ENCODE measurements around the gene TCP11L2.
"Not testable (repeated sequence)": the region's sequence is repeated elsewhere in the genome, so short reads cannot be mapped to it uniquely, and the experiment has no call there.

The TCP11L2 gene

DNA sequence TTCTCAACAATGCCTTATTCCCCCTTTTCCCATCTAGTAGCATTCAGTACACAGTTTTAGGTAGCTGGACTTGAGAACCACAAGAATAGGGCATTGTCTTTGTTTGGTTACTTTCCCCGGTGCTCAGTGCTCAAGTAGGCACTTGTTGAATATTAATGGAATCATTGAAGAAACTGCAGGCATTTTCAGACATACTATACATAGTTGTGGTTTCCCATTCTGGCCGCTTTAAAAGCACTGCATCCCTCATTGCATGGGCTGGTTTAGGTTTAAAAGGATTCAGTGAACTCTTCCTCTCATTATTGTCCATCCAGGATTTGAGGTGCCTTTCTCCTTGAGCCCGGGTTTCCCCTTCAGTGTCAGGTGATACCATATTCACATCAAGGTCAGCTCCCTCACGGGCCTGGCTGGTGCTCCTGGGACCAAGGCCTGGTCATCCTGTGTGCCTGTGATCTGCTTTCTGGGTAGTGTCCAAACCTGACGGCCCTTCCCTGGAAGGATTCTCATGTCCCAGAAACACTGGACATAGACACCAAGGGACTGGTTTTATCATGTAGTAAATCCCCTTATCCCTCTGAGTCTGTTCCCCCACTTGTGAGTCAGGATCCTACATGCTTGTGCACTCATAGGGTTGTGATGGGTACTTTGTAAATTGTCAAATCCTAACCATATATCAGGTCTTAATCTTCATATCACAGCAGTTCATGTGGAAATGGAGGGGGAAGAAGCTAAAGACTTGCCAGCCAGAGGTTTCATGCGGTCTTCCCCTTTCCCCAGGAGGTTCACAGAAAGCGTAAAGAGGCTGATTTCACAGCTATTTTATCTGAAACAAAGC is 7.4 kb downstream of the TCP11L2 start:
- Histone ChIP-seq H3K27ac (ENCODE audit: insufficient read depth in 1 of 2, low read depth in 1 of 2, low read length in 2 of 2, poor library complexity in 1 of 2, severe bottlenecking in 2 of 2) (no peak overlapping the region), H3K36me3 (ENCODE audit: control insufficient read depth in 4 of 4, insufficient read depth in 4 of 4, low read length in 3 of 4) (peaks cover 0 to 41% (median 2%) of the 10 kb centered on the region in 4 experiments), H3K9me3 (ENCODE audit: control extremely low read depth in 1 of 5, control insufficient read depth in 4 of 5, insufficient read depth in 2 of 5, low read depth in 1 of 5, low read length in 4 of 5) (no peaks in the 10 kb centered on the region), H3K4me1 (ENCODE audit: control extremely low read depth in 1 of 4, control insufficient read depth in 4 of 4, insufficient read depth in 4 of 4, low read length in 3 of 4) (peaks cover 21 to 44% (median 33%) of the 10 kb centered on the region in 4 experiments), H3K27me3 (replicated peaks in 2 of 5; ENCODE audit: control insufficient read depth in 4 of 5, insufficient read depth in 5 of 5, low read length in 4 of 5) (no peaks in the 10 kb centered on the region), H3K4me3 (ENCODE audit: control insufficient read depth in 1 of 7, extremely low read depth in 1 of 7, insufficient read depth in 4 of 7, low read depth in 2 of 7, low read length in 6 of 7) (no peak overlapping the region)
- peak in 2 of 3 donors; percentile 45 to 69 for DNase-seq
- ChIA-PET CTCF (interaction anchor here (0.7 to 1.9 kb wide), 5 partner anchors 8 to 84 kb away, joined by 3 to 10 read pairs (median 3); no protein-coding TSS in a partner anchor), POLR2A (interaction anchor here (1.4 kb wide), 1 partner anchor 83 kb away, joined by 6 read pairs; no protein-coding TSS in a partner anchor)
- WGBS (ENCODE audit: insufficient coverage): 74% methylated on average over 5 of the region's 7 CpGs

DNA sequence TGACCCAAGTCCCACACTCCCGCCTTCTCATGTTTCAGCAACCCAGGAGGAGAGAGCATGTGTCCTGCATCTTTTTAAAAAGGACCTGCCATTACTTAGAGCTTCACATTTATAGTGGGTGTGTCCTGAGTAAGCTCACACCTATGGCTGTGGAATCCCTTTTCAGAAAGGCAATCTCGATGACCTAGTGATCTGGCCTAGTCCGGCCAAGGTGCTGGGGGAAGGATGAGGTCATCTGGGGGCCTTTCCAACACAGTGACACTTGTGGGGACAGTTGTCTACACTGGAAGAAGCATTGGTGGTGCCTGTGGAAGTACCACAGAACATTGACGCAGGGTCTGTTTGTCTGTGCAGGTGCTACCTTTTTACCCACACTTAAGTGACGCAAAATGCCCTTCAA is 8.2 kb downstream of the TCP11L2 start:
- Histone ChIP-seq H3K27me3 (replicated peaks in 2 of 5; ENCODE audit: control insufficient read depth in 4 of 5, insufficient read depth in 5 of 5, low read length in 4 of 5) (no peaks in the 10 kb centered on the region), H3K36me3 (ENCODE audit: control insufficient read depth in 4 of 4, insufficient read depth in 4 of 4, low read length in 3 of 4) (peaks cover 0 to 42% (median 3%) of the 10 kb centered on the region in 4 experiments), H3K27ac (ENCODE audit: insufficient read depth in 1 of 2, low read depth in 1 of 2, low read length in 2 of 2, poor library complexity in 1 of 2, severe bottlenecking in 2 of 2) (no peak overlapping the region), H3K4me3 (ENCODE audit: control insufficient read depth in 1 of 7, extremely low read depth in 1 of 7, insufficient read depth in 4 of 7, low read depth in 2 of 7, low read length in 6 of 7) (peak overlapping the region in 2 of 7 experiments; percentile 11 to 29), H3K4me1 (ENCODE audit: control extremely low read depth in 1 of 4, control insufficient read depth in 4 of 4, insufficient read depth in 4 of 4, low read length in 3 of 4) (peaks cover 21 to 38% (median 30%) of the 10 kb centered on the region in 4 experiments), H3K9me3 (ENCODE audit: control extremely low read depth in 1 of 5, control insufficient read depth in 4 of 5, insufficient read depth in 2 of 5, low read depth in 1 of 5, low read length in 4 of 5) (no peaks in the 10 kb centered on the region)
- no peak for DNase-seq
- 94% methylated on average over 4 of the region's 5 CpGs for WGBS (ENCODE audit: insufficient coverage)
- ChIA-PET POLR2A (interaction anchor here (1.4 kb wide), 1 partner anchor 84 kb away, joined by 6 read pairs; no protein-coding TSS in a partner anchor), CTCF (interaction anchor here (0.7 to 1.9 kb wide), 3 partner anchors 28 to 85 kb away, joined by 3 to 10 read pairs (median 3); no protein-coding TSS in a partner anchor)

DNA sequence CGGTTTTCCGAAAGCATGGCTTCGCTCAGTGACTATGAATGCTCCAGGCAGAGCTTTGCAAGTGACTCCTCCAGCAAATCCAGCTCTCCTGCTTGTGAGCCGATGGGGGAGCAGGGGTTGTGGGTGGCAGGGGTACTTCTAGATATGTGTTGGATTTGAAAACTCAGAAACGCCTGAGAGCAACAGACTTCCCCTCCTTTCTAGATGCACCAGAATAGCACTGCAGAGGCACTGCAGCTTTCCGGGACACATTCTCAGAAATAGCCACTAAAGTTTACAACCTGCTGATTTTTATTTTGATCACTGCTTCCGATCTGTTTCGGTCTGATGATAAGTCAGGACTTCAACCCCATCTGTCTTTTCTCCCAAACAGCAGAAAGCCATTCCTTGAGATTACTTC is 8.6 kb downstream of the TCP11L2 start:
- H3K27me3 ChIP-seq (replicated peaks in 2 of 5; ENCODE audit: control insufficient read depth in 4 of 5, insufficient read depth in 5 of 5, low read length in 4 of 5): no peaks in the 10 kb centered on the region
- 37% methylated on average over 8 of the region's 8 CpGs for WGBS (ENCODE audit: insufficient coverage)
- POLR2A ChIA-PET: interaction anchor here (1.4 kb wide), 1 partner anchor 84 kb away, joined by 6 read pairs; no protein-coding TSS in a partner anchor

DNA sequence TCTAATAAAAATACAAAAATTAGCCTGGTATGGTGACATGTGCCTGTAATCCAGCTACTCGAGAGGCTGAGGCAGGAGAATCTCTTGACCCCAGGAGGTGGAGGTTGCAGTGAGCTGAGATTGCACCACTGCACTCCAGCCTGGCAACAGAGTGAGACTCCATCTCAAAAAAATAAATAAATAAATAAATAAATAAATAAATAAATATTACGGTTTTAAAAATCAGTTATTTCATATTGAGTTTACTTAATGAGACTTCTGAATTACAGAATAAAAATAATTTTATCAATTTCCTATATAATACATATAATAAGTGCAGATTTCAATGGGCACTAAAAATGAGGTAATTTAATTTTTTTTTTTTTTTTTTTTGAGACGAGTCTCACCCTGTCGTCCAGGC is 10.9 kb downstream of the TCP11L2 start:
- POLR2A ChIA-PET: not testable (repeated sequence)
- 100% methylated on average over 1 of the region's 4 CpGs for WGBS (ENCODE audit: insufficient coverage)
- H3K36me3 ChIP-seq (ENCODE audit: control insufficient read depth in 4 of 4, insufficient read depth in 4 of 4, low read length in 3 of 4): peaks cover 0 to 58% (median 13%) of the 10 kb centered on the region in 4 experiments

More for the DNA sequence above, 8.6 kb downstream of the TCP11L2 start:
- DNase-seq: peak in 2 of 3 donors; percentile 34
- Histone ChIP-seq H3K4me3 (ENCODE audit: control insufficient read depth in 1 of 7, extremely low read depth in 1 of 7, insufficient read depth in 4 of 7, low read depth in 2 of 7, low read length in 6 of 7) (peak overlapping the region in 3 of 7 experiments; percentile 11 to 29 (median 27)), H3K27ac (ENCODE audit: insufficient read depth in 1 of 2, low read depth in 1 of 2, low read length in 2 of 2, poor library complexity in 1 of 2, severe bottlenecking in 2 of 2) (no peak overlapping the region), H3K36me3 (ENCODE audit: control insufficient read depth in 4 of 4, insufficient read depth in 4 of 4, low read length in 3 of 4) (peaks cover 0 to 46% (median 3%) of the 10 kb centered on the region in 4 experiments), H3K9me3 (ENCODE audit: control extremely low read depth in 1 of 5, control insufficient read depth in 4 of 5, insufficient read depth in 2 of 5, low read depth in 1 of 5, low read length in 4 of 5) (no peaks in the 10 kb centered on the region), H3K4me1 (ENCODE audit: control extremely low read depth in 1 of 4, control insufficient read depth in 4 of 4, insufficient read depth in 4 of 4, low read length in 3 of 4) (peaks cover 21 to 34% (median 28%) of the 10 kb centered on the region in 4 experiments)
- CTCF ChIA-PET: interaction anchor here (1.9 kb wide), 1 partner anchor 85 kb away, joined by 10 read pairs; no protein-coding TSS in a partner anchor

DNA sequence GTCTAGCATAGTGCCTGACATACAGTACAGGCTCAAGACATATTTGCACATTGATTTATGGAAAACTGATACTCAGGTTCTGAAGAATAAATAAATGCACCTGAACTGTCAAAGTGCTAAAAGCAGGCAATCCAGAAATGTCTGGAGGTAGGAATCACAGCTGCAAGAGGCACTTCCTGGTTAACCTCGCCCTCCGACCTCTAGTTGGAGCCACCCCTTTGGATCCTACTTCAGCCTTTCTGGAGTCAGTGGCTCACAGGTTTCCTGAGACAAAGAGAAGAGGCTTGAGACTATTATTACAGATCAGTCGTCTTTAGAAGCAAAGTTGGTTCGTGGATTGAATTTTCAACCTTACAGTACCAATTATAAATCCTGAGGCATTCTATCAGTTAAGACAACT is 13.0 kb downstream of the TCP11L2 start:
- 100% methylated on average over 3 of the region's 4 CpGs for WGBS (ENCODE audit: insufficient coverage)
- Histone ChIP-seq H3K27me3 (replicated peaks in 2 of 5; ENCODE audit: control insufficient read depth in 4 of 5, insufficient read depth in 5 of 5, low read length in 4 of 5) (no peaks in the 10 kb centered on the region), H3K4me3 (ENCODE audit: control insufficient read depth in 1 of 7, extremely low read depth in 1 of 7, insufficient read depth in 4 of 7, low read depth in 2 of 7, low read length in 6 of 7) (no peak overlapping the region), H3K9me3 (ENCODE audit: control extremely low read depth in 1 of 5, control insufficient read depth in 4 of 5, insufficient read depth in 2 of 5, low read depth in 1 of 5, low read length in 4 of 5) (no peaks in the 10 kb centered on the region), H3K27ac (ENCODE audit: insufficient read depth in 1 of 2, low read depth in 1 of 2, low read length in 2 of 2, poor library complexity in 1 of 2, severe bottlenecking in 2 of 2) (no peak overlapping the region), H3K36me3 (ENCODE audit: control insufficient read depth in 4 of 4, insufficient read depth in 4 of 4, low read length in 3 of 4) (peaks cover 0 to 67% (median 17%) of the 10 kb centered on the region in 4 experiments), H3K4me1 (ENCODE audit: control extremely low read depth in 1 of 4, control insufficient read depth in 4 of 4, insufficient read depth in 4 of 4, low read length in 3 of 4) (peaks cover 9 to 24% (median 13%) of the 10 kb centered on the region in 4 experiments)
- ChIA-PET CTCF (interaction anchor here (0.6 to 1.0 kb wide), 2 partner anchors 69 to 830 kb away, joined by 3 read pairs; no protein-coding TSS in a partner anchor), POLR2A (no interaction called here)
- DNase-seq: no peak

More for the DNA sequence above, 10.9 kb downstream of the TCP11L2 start:
- H3K27ac ChIP-seq (ENCODE audit: insufficient read depth in 1 of 2, low read depth in 1 of 2, low read length in 2 of 2, poor library complexity in 1 of 2, severe bottlenecking in 2 of 2); H3K4me3 ChIP-seq (ENCODE audit: control insufficient read depth in 1 of 7, extremely low read depth in 1 of 7, insufficient read depth in 4 of 7, low read depth in 2 of 7, low read length in 6 of 7); H3K9me3 ChIP-seq (ENCODE audit: control extremely low read depth in 1 of 5, control insufficient read depth in 4 of 5, insufficient read depth in 2 of 5, low read depth in 1 of 5, low read length in 4 of 5); CTCF ChIA-PET; H3K27me3 ChIP-seq (replicated peaks in 2 of 5; ENCODE audit: control insufficient read depth in 4 of 5, insufficient read depth in 5 of 5, low read length in 4 of 5); DNase-seq: not testable (repeated sequence)
- peaks cover 12 to 30% (median 24%) of the 10 kb centered on the region in 4 experiments for H3K4me1 ChIP-seq (ENCODE audit: control extremely low read depth in 1 of 4, control insufficient read depth in 4 of 4, insufficient read depth in 4 of 4, low read length in 3 of 4)

DNA sequence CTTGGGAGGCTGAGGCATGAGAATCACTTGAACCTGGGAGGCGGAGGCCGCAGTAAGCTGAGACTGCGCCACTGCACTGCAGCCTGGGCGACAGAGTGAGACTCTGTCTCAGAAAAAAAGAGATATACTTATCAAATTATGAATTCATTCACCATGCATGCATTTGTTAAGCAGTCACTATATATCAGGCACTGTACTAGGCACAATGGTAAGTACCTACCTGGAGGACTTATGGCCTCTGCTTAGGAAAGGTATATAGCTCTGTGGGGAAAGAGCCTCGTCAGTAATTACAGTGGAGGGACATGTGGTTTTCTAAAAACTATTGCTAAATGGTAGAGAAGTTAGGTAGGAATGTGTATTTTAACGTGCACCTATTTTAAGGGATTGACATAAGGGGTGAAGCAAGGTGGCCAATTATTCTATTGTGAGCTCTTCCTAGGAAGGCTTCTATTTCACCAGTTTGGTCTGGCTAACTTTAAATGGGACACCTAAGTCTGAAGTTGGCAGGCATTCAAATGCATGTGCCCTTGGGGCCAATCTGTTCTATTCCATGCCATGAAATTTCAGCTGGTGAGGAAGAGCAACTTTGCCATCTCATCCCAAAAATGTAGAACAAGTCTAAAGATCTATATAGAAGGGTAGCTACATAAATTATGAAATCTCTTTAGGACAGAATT is 15.0 kb downstream of the TCP11L2 start:
- no peaks in the 10 kb centered on the region for H3K27me3 ChIP-seq (replicated peaks in 2 of 5; ENCODE audit: control insufficient read depth in 4 of 5, insufficient read depth in 5 of 5, low read length in 4 of 5)
- no peak overlapping the region for H3K4me3 ChIP-seq (ENCODE audit: control insufficient read depth in 1 of 7, extremely low read depth in 1 of 7, insufficient read depth in 4 of 7, low read depth in 2 of 7, low read length in 6 of 7)
- no peaks in the 10 kb centered on the region for H3K9me3 ChIP-seq (ENCODE audit: control extremely low read depth in 1 of 5, control insufficient read depth in 4 of 5, insufficient read depth in 2 of 5, low read depth in 1 of 5, low read length in 4 of 5)
- H3K27ac ChIP-seq (ENCODE audit: insufficient read depth in 1 of 2, low read depth in 1 of 2, low read length in 2 of 2, poor library complexity in 1 of 2, severe bottlenecking in 2 of 2): no peak overlapping the region
- WGBS (ENCODE audit: insufficient coverage): 79% methylated on average over 1 of the region's 6 CpGs
- no peak for DNase-seq
- ChIA-PET POLR2A (no interaction called here), CTCF (interaction anchor here (0.6 to 0.7 kb wide), 2 partner anchors 87 to 1496 kb away, joined by 3 read pairs; no protein-coding TSS in a partner anchor)
- H3K36me3 ChIP-seq (ENCODE audit: control insufficient read depth in 4 of 4, insufficient read depth in 4 of 4, low read length in 3 of 4): peaks cover 8 to 82% (median 27%) of the 10 kb centered on the region in 4 experiments
- peaks cover 0 to 4% (median 0%) of the 10 kb centered on the region in 4 experiments for H3K4me1 ChIP-seq (ENCODE audit: control extremely low read depth in 1 of 4, control insufficient read depth in 4 of 4, insufficient read depth in 4 of 4, low read length in 3 of 4)
